Measurements from ENCODE around the gene RNU11. TPM values are rescaled to one million over a fixed set of nuclear protein-coding genes. Genes with fewer than 3 reads are reported as not detected.
"Not testable (repeated sequence)": the region's sequence is repeated elsewhere in the genome, so short reads cannot be mapped to it uniquely, and the experiment has no call there.

Gene RNU11
- total RNA-seq, 1 experiment from 2014 or later = not detected

DNA sequence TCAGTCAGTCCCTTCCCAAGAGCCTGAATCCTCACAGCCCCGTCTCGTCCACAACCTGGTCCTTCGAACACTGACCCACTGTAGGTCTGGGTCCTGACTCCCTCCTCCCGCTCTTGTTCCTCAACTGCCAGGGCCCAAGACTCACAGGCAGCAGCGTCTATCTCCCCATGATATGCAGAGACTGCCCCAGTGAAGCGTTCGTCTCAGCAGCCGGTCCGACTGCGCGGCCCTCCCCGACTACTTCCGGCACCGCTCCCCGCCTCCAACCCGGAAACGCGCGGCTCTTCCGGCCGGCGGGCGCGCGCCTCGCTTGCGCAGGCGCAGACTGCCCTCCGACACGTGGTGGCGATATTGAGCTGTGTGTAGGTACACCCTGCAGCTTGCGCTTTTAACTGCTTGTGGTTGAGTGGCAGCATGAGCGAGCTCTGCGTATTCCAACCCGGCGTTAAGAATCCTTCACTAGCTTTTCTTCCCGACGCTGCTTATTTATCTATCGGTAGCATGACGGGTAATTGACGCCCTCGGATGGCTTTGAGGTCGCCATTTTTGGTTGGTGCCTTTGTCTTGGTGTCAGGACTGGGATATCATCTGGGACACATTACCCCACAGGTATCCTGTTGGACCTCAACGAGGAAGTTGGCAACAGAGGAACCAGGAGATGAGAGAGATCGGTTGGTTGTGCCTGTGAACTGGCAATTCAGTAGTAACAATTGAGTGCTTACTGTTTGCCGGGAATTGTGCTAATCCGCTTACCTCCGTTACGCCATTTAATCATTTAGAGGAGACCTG is 5.4 kb upstream of the RNU11 start, which contains the start of gene TAF12:
Gene TAF12 (minus strand): TSS at position 221 of the 789 bp plus-strand sequence. CDS start 20,986 bp downstream, outside the sequence.
- DNase-seq (ENCODE audit: unreplicated experiment) = peak; percentile 95
- no peaks in the 10 kb centered on the region for H3K9me3 Mint-ChIP-seq (ENCODE audit: unreplicated experiment)
- BruUV-seq (replicated peaks) = TSS peak; percentile 95

DNA sequence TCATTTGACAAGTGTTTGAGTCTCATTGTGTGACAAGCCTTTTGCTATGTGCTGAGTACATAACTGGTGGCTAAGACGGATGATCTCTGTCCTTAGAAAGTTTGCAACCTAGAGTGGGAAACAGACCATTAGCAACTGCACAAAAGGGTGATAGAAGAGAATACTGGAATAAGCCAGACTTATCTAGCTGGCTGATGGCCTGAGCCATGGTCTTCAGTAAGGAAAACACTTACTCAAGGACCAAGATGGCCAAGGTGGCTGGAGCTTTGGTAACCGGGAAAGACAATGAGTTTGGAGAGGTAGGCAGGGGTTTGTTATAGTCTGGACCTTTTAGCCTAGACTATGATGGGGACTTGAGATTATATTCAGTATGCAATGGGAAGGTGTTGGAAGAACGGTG is 3.9 kb upstream of the RNU11 start:
- TF ChIP-seq, protein P1, sequence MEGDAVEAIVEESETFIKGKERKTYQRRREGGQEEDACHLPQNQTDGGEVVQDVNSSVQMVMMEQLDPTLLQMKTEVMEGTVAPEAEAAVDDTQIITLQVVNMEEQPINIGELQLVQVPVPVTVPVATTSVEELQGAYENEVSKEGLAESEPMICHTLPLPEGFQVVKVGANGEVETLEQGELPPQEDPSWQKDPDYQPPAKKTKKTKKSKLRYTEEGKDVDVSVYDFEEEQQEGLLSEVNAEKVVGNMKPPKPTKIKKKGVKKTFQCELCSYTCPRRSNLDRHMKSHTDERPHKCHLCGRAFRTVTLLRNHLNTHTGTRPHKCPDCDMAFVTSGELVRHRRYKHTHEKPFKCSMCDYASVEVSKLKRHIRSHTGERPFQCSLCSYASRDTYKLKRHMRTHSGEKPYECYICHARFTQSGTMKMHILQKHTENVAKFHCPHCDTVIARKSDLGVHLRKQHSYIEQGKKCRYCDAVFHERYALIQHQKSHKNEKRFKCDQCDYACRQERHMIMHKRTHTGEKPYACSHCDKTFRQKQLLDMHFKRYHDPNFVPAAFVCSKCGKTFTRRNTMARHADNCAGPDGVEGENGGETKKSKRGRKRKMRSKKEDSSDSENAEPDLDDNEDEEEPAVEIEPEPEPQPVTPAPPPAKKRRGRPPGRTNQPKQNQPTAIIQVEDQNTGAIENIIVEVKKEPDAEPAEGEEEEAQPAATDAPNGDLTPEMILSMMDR (IDR thresholded peaks at IDR 0.05; ENCODE audit: unreplicated experiment) = no peak
- Mint-ChIP-seq H3K9me3 (ENCODE audit: unreplicated experiment) (no peaks in the 10 kb centered on the region), H3K27me3 (ENCODE audit: insufficient read depth, unreplicated experiment) (no peaks in the 10 kb centered on the region), H3K27ac (ENCODE audit: low read depth, unreplicated experiment) (peak overlapping the region; percentile 98), H3K36me3 (ENCODE audit: insufficient read depth, unreplicated experiment) (peaks cover 18% of the 10 kb centered on the region), H3K4me3 (ENCODE audit: unreplicated experiment) (peak overlapping the region; percentile 100), H3K4me1 (ENCODE audit: insufficient read depth, unreplicated experiment) (peaks cover 25% of the 10 kb centered on the region)
- BruUV-seq (replicated peaks) = no TSS peak
- POLR2A ChIA-PET = interaction anchor here (0.7 to 5.6 kb wide), 10 partner anchors 8 to 385 kb away, joined by 4 to 95 read pairs (median 8); partner anchors contain the start of genes GMEB1, RCC1, SESN2 and YTHDF2
- CTCF ChIA-PET = interaction anchor here (0.6 to 1.3 kb wide), 4 partner anchors 72 to 391 kb away, joined by 3 to 4 read pairs (median 3); no protein-coding TSS in a partner anchor
- no peak for DNase-seq (ENCODE audit: unreplicated experiment)
- intact Hi-C loops (cut with micrococcal nuclease) = loop anchor here (10.0 kb wide), 1 partner anchor 540 kb away; the partner anchor contains the start of gene SRSF4

More for the DNA sequence above, 5.4 kb upstream of the RNU11 start, which contains the start of gene TAF12:
- peaks cover 18% of the 10 kb centered on the region for H3K4me1 Mint-ChIP-seq (ENCODE audit: insufficient read depth, unreplicated experiment)
- ChIA-PET POLR2A (interaction anchor here (0.6 to 5.6 kb wide), 58 partner anchors 10 to 1523 kb away, joined by 3 to 95 read pairs (median 4); partner anchors contain the start of genes GMEB1, MECR, RCC1 and SESN2), CTCF (interaction anchor here (0.5 to 1.7 kb wide), 7 partner anchors 26 to 568 kb away, joined by 3 to 7 read pairs (median 3); no protein-coding TSS in a partner anchor)
- H3K36me3 Mint-ChIP-seq (ENCODE audit: insufficient read depth, unreplicated experiment) = peaks cover 9% of the 10 kb centered on the region
- H3K27me3 Mint-ChIP-seq (ENCODE audit: insufficient read depth, unreplicated experiment) = no peaks in the 10 kb centered on the region
- intact Hi-C loops (cut with micrococcal nuclease) = loop anchor here (10.0 kb wide), 1 partner anchor 542 kb away; the partner anchor contains the start of gene SRSF4
- H3K27ac Mint-ChIP-seq (ENCODE audit: low read depth, unreplicated experiment) = peak within 1 kb of the TSS; percentile 98
- TF ChIP-seq, protein P1 (IDR thresholded peaks at IDR 0.05; ENCODE audit: unreplicated experiment) = peak; percentile 31
- H3K4me3 Mint-ChIP-seq (ENCODE audit: unreplicated experiment) = peak within 1 kb of the TSS; percentile 100

DNA sequence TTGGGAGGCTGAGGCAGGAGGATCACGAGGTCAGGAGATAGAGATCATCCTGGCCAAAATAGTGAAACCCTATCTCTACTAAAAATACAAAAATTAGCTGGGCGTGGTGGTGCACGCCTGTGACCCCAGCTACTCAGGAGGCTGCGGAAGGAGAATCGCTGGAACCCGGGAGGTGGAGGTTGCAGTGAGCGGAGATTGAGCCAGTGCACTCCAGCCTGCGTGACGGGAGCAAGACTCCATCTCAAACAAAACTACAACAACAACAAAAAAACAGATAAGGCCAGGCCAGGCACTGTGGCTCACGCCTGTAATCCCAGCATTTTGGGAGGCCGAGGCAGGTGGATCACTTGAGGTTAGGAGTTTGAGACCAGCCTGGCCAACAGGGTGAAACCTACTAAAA is 3.0 kb upstream of the RNU11 start:
- H3K4me1 Mint-ChIP-seq (ENCODE audit: insufficient read depth, unreplicated experiment) = peaks cover 25% of the 10 kb centered on the region
- H3K36me3 Mint-ChIP-seq (ENCODE audit: insufficient read depth, unreplicated experiment) = peaks cover 18% of the 10 kb centered on the region
- CTCF ChIA-PET = interaction anchor here (0.7 to 1.3 kb wide), 3 partner anchors 71 to 285 kb away, joined by 3 read pairs; no protein-coding TSS in a partner anchor
- not testable (repeated sequence) for H3K27ac Mint-ChIP-seq (ENCODE audit: low read depth, unreplicated experiment); H3K27me3 Mint-ChIP-seq (ENCODE audit: insufficient read depth, unreplicated experiment); DNase-seq (ENCODE audit: unreplicated experiment); H3K4me3 Mint-ChIP-seq (ENCODE audit: unreplicated experiment); BruUV-seq (replicated peaks); H3K9me3 Mint-ChIP-seq (ENCODE audit: unreplicated experiment)
- POLR2A ChIA-PET = interaction anchor here (3.7 to 5.6 kb wide), 3 partner anchors 65 to 137 kb away, joined by 48 to 95 read pairs (median 62); partner anchors contain the start of genes RCC1 and YTHDF2
- intact Hi-C loops (cut with micrococcal nuclease) = loop anchor here (10.0 kb wide), 1 partner anchor 539 kb away; the partner anchor contains the start of gene SRSF4

DNA sequence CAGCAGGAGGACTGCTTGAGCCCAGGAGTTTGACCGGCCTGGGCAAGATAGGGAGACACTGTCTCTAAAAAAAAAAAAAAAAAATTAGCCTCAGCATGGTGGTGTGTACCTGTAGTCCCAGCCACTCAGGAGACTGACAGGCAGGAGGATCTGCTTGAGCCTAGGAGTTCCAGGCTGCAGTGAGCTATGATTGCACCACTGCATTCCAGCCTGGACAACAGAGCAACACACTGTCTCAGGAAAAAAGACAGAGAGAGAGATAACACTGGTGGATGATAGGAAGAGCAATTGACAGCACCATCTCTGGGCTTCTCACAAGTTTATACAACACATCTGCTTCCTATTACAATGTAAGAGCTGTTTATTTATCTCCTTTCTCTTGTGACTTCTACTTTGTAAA is 2.4 kb upstream of the RNU11 start:
- intact Hi-C loops (cut with micrococcal nuclease) = loop anchor here (10.0 kb wide), 1 partner anchor 539 kb away; the partner anchor contains the start of gene SRSF4
- ChIA-PET POLR2A (interaction anchor here (0.6 to 5.6 kb wide), 7 partner anchors 23 to 387 kb away, joined by 3 to 74 read pairs (median 4); partner anchors contain the start of genes GMEB1, SESN2 and YTHDF2), CTCF (interaction anchor here (0.8 to 0.9 kb wide), 2 partner anchors 107 to 629 kb away, joined by 3 to 5 read pairs; no protein-coding TSS in a partner anchor)
- Mint-ChIP-seq H3K4me1 (ENCODE audit: insufficient read depth, unreplicated experiment) (peaks cover 25% of the 10 kb centered on the region), H3K27ac (ENCODE audit: low read depth, unreplicated experiment) (no peak overlapping the region), H3K9me3 (ENCODE audit: unreplicated experiment) (no peaks in the 10 kb centered on the region), H3K27me3 (ENCODE audit: insufficient read depth, unreplicated experiment) (no peaks in the 10 kb centered on the region), H3K4me3 (ENCODE audit: unreplicated experiment) (no peak overlapping the region), H3K36me3 (ENCODE audit: insufficient read depth, unreplicated experiment) (peaks cover 18% of the 10 kb centered on the region)
- TF ChIP-seq, protein P1 (IDR thresholded peaks at IDR 0.05; ENCODE audit: unreplicated experiment) = no peak
- DNase-seq (ENCODE audit: unreplicated experiment) = no peak
- BruUV-seq (replicated peaks) = no TSS peak
